Measurements from ENCODE around the gene TRIB2. TPM values are rescaled to one million over a fixed set of nuclear protein-coding genes. Genes with fewer than 3 reads are reported as not detected.

TRIB2 gene
- total RNA-seq, 1 donor from 2014 or later: 6.3 TPM

DNA sequence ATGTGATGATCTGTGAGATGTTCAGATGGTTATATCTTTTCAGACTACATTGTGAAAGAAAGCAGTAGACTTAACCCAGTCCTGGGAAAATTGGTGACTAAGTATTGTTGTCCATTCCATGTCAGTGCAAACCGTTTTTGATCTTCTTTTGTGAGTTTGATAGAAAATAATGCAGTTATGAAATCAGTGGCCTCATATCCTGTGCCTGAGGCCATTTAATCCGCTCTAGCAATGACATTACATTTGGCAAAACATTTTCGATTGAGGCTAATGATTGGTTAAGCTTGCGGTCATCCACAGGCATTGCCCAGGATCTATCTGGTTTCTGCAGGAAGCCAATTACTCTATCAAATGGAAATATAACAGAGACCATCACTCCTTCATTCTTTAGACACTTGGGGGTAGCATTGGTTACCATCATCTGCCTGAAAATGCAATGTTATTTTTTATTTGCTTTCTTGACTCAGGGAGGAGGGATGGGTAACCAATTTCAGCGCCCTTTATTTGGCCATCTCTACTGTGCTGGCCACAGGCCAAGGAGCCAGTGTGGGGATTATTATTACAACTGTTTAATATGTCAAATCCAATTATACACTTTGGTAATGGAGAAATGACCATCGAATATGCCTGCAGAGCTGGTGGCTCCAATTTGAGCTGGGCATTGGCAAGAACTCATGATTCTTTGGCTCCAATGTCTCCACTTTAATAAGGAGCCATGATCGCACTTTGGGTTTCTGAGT, 33.6 kb downstream of the TRIB2 start:
- Mint-ChIP-seq H3K27ac (no peak overlapping the region), H3K4me1 (ENCODE audit: low read depth) (no peaks in the 10 kb centered on the region), H3K36me3 (ENCODE audit: low read depth) (no peaks in the 10 kb centered on the region), H3K9me3 (peaks cover 4% of the 10 kb centered on the region), H3K27me3 (ENCODE audit: insufficient read depth) (peaks cover 8% of the 10 kb centered on the region), H3K4me3 (no peak overlapping the region)
- intact Hi-C loops (cut with micrococcal nuclease): no loop called here
- no peak for DNase-seq (ENCODE audit: low spot score)

DNA sequence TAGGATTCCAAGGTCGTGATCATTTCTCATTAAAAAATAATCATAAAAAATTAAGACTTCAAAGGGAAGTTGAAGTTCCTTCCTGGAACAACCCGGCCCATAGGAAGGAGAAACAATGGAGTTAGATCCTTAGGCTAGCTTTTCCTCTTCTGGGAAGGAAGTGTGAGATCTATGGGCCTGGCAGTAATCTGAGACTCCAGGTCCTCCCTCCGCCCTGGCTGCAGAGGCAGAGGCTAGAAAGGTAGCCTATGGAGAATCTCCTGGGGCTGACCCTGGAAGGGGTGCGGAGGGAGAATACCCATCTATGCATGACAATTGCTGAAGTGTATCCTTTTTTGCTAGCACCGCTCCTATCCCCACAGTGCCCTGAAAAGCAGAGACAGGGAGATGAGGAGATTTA, 37.9 kb downstream of the TRIB2 start:
- Mint-ChIP-seq H3K4me3 (no peak overlapping the region), H3K27me3 (ENCODE audit: insufficient read depth) (peaks cover 21% of the 10 kb centered on the region), H3K4me1 (ENCODE audit: low read depth) (no peaks in the 10 kb centered on the region), H3K9me3 (no peaks in the 10 kb centered on the region), H3K27ac (no peak overlapping the region), H3K36me3 (ENCODE audit: low read depth) (no peaks in the 10 kb centered on the region)
- intact Hi-C loops (cut with micrococcal nuclease): no loop called here
- no peak for DNase-seq (ENCODE audit: low spot score)

DNA sequence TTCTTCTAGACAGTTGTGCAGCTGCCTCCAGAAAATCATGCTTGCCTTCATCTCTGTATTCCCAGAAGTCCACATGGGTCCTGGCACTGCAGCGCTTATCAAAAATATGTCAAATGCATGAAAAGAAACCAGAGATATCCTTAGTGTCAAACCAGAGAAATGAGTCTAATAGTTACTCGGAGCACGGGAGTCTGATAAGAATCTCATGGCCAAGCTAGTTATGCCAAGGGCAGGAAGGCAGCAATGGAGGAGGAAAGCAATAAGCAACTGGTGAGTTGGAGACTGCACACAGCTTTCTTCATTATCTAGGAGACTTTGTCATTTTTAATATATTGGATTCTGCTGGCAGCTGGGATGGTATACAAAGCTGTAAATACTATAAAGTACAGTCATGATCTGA, 38.6 kb downstream of the TRIB2 start:
- H3K27me3 Mint-ChIP-seq (ENCODE audit: insufficient read depth): peaks cover 24% of the 10 kb centered on the region
- no peaks in the 10 kb centered on the region for H3K9me3 Mint-ChIP-seq
- no peak overlapping the region for H3K27ac Mint-ChIP-seq
- no peak overlapping the region for H3K4me3 Mint-ChIP-seq
- H3K36me3 Mint-ChIP-seq (ENCODE audit: low read depth): no peaks in the 10 kb centered on the region
- intact Hi-C loops (cut with micrococcal nuclease): no loop called here
- no peaks in the 10 kb centered on the region for H3K4me1 Mint-ChIP-seq (ENCODE audit: low read depth)
- no peak for DNase-seq (ENCODE audit: low spot score)

DNA sequence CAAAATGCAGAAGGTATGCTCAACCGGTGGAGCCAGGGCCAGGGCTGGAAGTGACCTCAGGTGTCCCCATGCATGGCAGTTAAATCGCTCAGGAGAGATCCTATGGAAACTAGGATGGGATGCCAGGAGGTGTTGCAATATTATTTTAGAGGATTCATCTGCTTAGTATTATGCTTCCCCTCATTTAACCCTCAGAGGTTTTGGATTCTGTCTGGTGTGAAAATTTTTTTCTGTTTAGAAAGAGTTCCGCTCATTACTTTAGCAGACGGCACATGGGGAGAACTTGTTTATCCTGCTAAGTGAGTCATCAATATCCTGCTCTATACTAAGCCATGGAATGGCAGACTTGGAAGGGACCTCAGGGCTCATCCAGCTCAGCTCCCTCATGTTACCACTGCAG, 42.5 kb downstream of the TRIB2 start:
- Mint-ChIP-seq H3K36me3 (ENCODE audit: low read depth) (no peaks in the 10 kb centered on the region), H3K27me3 (ENCODE audit: insufficient read depth) (peaks cover 32% of the 10 kb centered on the region), H3K4me1 (ENCODE audit: low read depth) (no peaks in the 10 kb centered on the region), H3K27ac (no peak overlapping the region), H3K4me3 (no peak overlapping the region), H3K9me3 (no peaks in the 10 kb centered on the region)
- intact Hi-C loops (cut with micrococcal nuclease): no loop called here
- DNase-seq (ENCODE audit: low spot score): no peak

DNA sequence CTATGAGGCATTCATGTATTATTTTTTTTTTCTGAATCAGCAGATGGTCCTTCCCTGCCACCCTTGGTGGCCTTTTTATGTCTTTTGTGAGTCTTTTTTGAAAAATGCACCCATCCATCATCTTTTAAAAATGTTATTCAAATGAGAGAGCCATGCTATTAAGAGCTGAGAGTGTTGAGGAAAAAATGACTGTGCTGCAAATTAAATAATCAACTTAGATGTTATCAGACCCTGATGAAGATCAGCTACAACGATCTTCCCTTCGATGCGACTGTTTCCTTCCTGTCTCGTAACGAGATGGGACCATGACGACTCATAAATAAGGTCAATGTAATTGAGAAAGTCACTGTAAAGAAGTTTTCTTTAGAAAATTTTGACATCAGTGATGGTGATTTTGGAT, 44.4 kb downstream of the TRIB2 start:
- no peak overlapping the region for H3K4me3 Mint-ChIP-seq
- H3K27ac Mint-ChIP-seq: no peak overlapping the region
- H3K9me3 Mint-ChIP-seq: no peaks in the 10 kb centered on the region
- H3K36me3 Mint-ChIP-seq (ENCODE audit: low read depth): no peaks in the 10 kb centered on the region
- no peaks in the 10 kb centered on the region for H3K4me1 Mint-ChIP-seq (ENCODE audit: low read depth)
- peaks cover 28% of the 10 kb centered on the region for H3K27me3 Mint-ChIP-seq (ENCODE audit: insufficient read depth)
- no peak for DNase-seq (ENCODE audit: low spot score)
- intact Hi-C loops (cut with micrococcal nuclease): no loop called here

DNA sequence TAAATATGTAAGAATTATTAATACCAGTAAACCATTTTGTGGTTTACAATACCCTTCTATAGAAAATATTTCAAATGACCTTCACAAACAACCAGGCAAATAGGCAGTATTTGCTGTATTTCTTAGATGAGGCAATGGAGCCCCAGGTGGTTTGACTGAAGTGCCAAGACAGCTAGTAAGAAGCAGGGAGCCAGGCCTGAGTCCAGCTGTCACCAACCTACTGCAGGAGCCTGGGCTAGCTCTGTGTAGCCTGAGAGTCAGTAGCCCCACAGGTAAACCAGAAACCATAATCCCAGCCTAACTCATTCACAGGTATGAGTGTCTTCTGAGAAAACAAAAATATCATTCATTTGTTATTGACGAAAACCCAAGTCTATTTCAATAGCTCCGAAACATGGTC, 45.6 kb downstream of the TRIB2 start:
- Mint-ChIP-seq H3K36me3 (ENCODE audit: low read depth) (no peaks in the 10 kb centered on the region), H3K4me3 (no peak overlapping the region), H3K27ac (no peak overlapping the region), H3K27me3 (ENCODE audit: insufficient read depth) (peaks cover 25% of the 10 kb centered on the region), H3K9me3 (no peaks in the 10 kb centered on the region), H3K4me1 (ENCODE audit: low read depth) (no peaks in the 10 kb centered on the region)
- no peak for DNase-seq (ENCODE audit: low spot score)
- intact Hi-C loops (cut with micrococcal nuclease): no loop called here

DNA sequence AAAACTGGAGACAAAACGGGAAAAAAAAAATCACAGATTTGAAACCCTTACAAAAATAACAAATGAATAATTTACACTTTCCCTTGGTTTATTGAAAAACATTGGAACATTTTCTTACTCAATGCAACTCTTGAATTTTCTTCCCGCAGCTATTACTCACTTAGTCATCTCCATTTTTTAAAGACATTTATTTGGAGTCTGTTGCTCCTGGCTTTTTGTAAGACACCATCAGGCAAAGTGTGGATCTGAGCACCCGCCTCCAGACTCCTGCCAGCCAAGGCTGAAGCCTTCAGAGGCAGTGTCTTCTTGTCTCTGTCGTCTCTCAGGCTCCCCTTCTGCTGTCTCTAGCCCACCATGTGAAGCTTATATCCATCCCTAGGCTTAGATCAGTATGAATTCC, 46.2 kb downstream of the TRIB2 start:
- H3K4me3 Mint-ChIP-seq: no peak overlapping the region
- intact Hi-C loops (cut with micrococcal nuclease): no loop called here
- H3K9me3 Mint-ChIP-seq: no peaks in the 10 kb centered on the region
- no peaks in the 10 kb centered on the region for H3K36me3 Mint-ChIP-seq (ENCODE audit: low read depth)
- DNase-seq (ENCODE audit: low spot score): no peak
- H3K4me1 Mint-ChIP-seq (ENCODE audit: low read depth): no peaks in the 10 kb centered on the region
- H3K27ac Mint-ChIP-seq: no peak overlapping the region
- H3K27me3 Mint-ChIP-seq (ENCODE audit: insufficient read depth): peaks cover 29% of the 10 kb centered on the region

DNA sequence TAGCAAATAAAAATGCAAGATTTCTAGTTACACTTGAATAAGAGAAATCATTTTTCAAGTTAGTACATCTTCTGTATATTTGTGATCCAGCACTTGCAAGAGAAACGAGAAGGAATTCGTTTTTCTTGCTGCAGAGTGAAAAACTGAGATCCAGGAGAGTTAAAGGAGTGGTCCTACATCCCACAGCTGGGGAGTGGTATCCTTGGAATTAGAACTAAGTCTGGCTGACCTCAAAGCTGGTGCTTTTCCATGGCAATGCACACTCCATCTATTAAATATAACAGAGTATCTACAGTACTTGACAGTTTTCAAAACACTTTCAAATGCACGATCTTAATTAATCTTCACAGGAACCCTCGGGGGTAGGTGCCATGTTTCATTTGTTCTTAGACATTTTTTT, 46.8 kb downstream of the TRIB2 start:
- no peak overlapping the region for H3K4me3 Mint-ChIP-seq
- no peak overlapping the region for H3K27ac Mint-ChIP-seq
- no peaks in the 10 kb centered on the region for H3K4me1 Mint-ChIP-seq (ENCODE audit: low read depth)
- H3K27me3 Mint-ChIP-seq (ENCODE audit: insufficient read depth): peaks cover 31% of the 10 kb centered on the region
- intact Hi-C loops (cut with micrococcal nuclease): no loop called here
- DNase-seq (ENCODE audit: low spot score): no peak
- H3K36me3 Mint-ChIP-seq (ENCODE audit: low read depth): no peaks in the 10 kb centered on the region
- no peaks in the 10 kb centered on the region for H3K9me3 Mint-ChIP-seq

DNA sequence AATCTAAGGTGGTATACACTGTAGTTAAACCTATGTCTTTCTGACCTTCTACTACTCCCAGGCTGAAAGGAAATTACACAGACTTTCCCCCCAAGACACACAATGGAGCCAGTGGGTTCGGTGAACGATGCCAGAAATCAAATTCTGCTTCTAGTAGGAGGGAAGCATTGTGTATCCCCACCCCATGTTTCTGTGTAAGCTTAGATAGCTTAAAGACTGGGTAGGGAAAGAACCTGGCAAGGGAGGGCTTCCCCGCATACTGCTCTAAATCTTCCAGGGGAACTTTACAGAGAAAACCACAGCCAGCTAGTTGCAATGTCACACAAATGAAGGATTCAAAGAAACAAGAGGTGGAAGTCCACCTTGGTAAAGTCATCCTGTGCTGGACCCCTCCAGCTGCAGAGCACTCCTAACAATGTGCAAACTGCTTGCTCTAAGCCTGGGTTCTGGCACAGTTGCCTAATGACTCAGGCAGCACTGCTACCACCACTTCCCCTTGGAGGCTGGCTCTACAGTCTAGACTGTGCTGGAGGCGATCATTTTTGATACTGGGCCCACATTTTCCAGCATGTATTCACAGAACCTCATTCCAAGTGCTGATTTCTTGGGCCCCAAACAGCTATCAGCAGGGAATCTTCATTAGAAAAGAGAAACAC, 47.5 kb downstream of the TRIB2 start:
- no peak for DNase-seq (ENCODE audit: low spot score)
- intact Hi-C loops (cut with micrococcal nuclease): no loop called here
- H3K9me3 Mint-ChIP-seq: no peaks in the 10 kb centered on the region
- no peaks in the 10 kb centered on the region for H3K4me1 Mint-ChIP-seq (ENCODE audit: low read depth)
- no peak overlapping the region for H3K27ac Mint-ChIP-seq
- H3K4me3 Mint-ChIP-seq: no peak overlapping the region
- H3K27me3 Mint-ChIP-seq (ENCODE audit: insufficient read depth): peaks cover 32% of the 10 kb centered on the region
- H3K36me3 Mint-ChIP-seq (ENCODE audit: low read depth): no peaks in the 10 kb centered on the region

DNA sequence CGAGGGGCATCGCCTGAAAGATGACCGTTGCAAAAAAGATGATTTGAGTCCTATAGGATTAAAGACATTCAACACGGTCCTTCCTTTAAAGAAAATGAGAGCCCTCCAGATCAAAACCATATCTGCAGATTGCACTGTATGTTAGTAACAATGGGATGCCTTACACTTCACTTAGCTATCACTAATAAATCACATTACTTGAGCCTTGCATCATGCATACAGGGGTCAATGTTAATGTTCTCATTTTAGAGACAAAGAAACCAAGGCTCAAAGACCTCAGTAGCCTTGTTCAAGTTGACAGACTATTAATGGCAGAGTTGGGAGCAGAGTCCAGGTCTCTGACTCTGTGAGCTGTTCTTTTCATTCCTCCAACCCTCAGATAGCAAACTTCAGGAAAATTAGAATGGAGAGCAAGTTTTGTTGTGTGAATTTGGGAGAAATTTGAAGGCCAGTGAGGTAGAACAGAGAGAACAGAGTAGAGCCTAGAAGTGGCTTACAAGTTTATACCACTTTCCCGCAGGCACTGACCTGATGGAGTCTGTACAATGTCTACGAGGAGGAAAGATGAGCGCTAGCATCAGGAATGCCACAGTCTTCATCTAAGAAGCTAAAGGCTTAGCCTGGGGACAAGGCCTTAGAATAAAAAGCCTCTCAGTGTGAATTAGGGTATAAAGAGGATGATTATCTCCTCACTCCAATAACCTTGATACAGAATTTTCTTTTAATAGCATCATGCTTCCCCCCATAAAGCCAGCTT, 48.3 kb downstream of the TRIB2 start:
- no peak for DNase-seq (ENCODE audit: low spot score)
- H3K4me1 Mint-ChIP-seq (ENCODE audit: low read depth): peaks cover 7% of the 10 kb centered on the region
- no peak overlapping the region for H3K27ac Mint-ChIP-seq
- H3K36me3 Mint-ChIP-seq (ENCODE audit: low read depth): no peaks in the 10 kb centered on the region
- H3K9me3 Mint-ChIP-seq: no peaks in the 10 kb centered on the region
- no peak overlapping the region for H3K4me3 Mint-ChIP-seq
- intact Hi-C loops (cut with micrococcal nuclease): no loop called here
- peaks cover 33% of the 10 kb centered on the region for H3K27me3 Mint-ChIP-seq (ENCODE audit: insufficient read depth)

DNA sequence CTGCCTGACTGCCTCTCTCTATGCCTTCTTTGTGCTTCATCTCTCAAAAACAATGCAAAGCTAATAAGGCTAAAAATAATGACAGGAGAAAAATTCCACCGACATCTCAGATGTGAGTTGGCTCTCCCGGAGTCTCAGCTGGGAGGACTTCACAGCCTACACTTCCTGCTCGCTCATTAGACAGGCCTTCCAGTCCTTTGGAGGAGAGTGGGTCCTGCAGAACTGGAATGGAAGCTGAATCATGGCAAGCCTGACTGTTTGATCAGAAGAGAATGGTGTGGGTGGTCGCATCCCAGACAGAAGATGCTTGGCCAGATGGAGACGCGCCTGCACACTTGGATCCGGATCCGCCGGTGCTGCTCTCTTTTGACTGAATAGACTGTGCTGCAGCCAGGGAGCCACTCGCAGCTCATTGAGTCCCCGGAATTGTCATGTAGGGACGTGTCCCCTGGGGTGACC, 49.7 kb downstream of the TRIB2 start:
- H3K4me3 Mint-ChIP-seq: no peak overlapping the region
- no peak overlapping the region for H3K27ac Mint-ChIP-seq
- H3K27me3 Mint-ChIP-seq (ENCODE audit: insufficient read depth): peaks cover 30% of the 10 kb centered on the region
- H3K36me3 Mint-ChIP-seq (ENCODE audit: low read depth): no peaks in the 10 kb centered on the region
- H3K4me1 Mint-ChIP-seq (ENCODE audit: low read depth): peaks cover 7% of the 10 kb centered on the region
- DNase-seq (ENCODE audit: low spot score): no peak
- H3K9me3 Mint-ChIP-seq: no peaks in the 10 kb centered on the region
- intact Hi-C loops (cut with micrococcal nuclease): no loop called here

DNA sequence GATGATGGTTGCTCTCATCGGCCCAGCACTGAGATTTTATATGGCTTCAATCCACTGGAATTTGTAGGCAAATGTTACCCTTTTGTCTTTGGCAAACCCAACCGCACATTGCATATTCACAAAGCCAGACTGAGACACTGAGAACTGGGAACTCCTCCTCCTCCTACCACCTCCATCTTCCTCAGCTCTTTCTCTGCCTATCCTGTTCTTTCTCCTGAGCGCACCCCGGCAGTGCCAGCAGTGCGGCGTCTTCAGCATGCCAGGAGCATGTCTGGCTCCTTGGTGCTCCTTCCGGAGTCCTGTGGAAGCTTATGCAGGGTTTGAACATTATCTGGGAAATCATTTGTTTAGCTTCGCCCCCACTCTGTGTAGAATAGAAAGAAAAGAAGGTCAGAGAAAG, 50.8 kb downstream of the TRIB2 start:
- Mint-ChIP-seq H3K27me3 (ENCODE audit: insufficient read depth) (peaks cover 26% of the 10 kb centered on the region), H3K9me3 (no peaks in the 10 kb centered on the region)
- intact Hi-C loops (cut with micrococcal nuclease): no loop called here

DNA sequence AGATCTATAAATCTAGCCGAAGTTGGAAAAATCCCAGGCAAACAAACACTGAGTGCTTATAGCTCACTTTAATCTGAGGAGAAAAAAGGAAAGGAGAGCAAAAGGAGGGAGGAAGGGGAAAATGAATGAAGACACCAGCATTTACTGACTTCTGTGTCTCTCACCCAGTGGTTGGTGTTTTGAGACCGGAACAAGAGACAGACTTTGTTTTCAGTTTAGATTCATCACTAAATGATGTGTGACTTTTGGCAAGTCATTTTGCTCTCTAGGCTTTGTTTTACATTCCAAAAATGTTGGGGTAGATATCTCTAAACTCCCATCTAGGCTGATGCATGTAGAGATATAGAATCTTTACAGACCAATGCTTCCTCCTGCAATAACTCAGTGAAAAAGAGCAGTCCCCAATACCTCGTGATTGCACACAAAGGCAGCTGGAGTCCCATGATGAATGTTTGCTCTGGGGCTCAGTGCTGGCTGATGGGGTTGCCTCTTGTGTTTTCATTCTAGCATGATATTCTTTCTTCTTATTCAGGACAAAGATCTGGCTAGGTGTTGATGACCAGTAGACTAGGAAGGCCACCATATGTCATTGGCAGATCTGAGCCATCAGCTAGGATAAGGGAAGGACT, 51.4 kb downstream of the TRIB2 start:
- H3K36me3 Mint-ChIP-seq (ENCODE audit: low read depth): no peaks in the 10 kb centered on the region
- DNase-seq (ENCODE audit: low spot score): no peak
- no peak overlapping the region for H3K4me3 Mint-ChIP-seq
- H3K4me1 Mint-ChIP-seq (ENCODE audit: low read depth): peaks cover 7% of the 10 kb centered on the region
- no peaks in the 10 kb centered on the region for H3K9me3 Mint-ChIP-seq
- no peak overlapping the region for H3K27ac Mint-ChIP-seq
- intact Hi-C loops (cut with micrococcal nuclease): no loop called here
- peaks cover 25% of the 10 kb centered on the region for H3K27me3 Mint-ChIP-seq (ENCODE audit: insufficient read depth)

More for the DNA sequence above, 50.8 kb downstream of the TRIB2 start:
- Mint-ChIP-seq H3K36me3 (ENCODE audit: low read depth) (no peaks in the 10 kb centered on the region), H3K4me3 (no peak overlapping the region), H3K4me1 (ENCODE audit: low read depth) (peaks cover 7% of the 10 kb centered on the region), H3K27ac (no peak overlapping the region)
- no peak for DNase-seq (ENCODE audit: low spot score)
